Astrocyte of the cerebellum (primary cell): ENCODE measurements around the gene CCRL2.

Experiments
- DNase-seq: peaks from one replicate; pipeline ENCODE4 v3.0.0-alpha.2; 2011; ENCODE audit warnings: low read depth
- H3K4me3 ChIP-seq: 2 replicates; pipeline ENCODE4 v1.5.1; 2011; ENCODE audit warnings: mild to moderate bottlenecking, low read depth, low read length, moderate library complexity
- in situ Hi-C: cut with HindIII; loops from 2 replicates; pipeline ENCODE4 v1.10.0; 2017; ENCODE audit warnings: low sequenced_read_pairs
- TF ChIP-seq, protein P1 (sequence below): IDR thresholded peaks from 2 replicates; pipeline ENCODE4 v1.5.1; 2012; ENCODE audit warnings: low read length, low read depth, moderate library complexity, mild to moderate bottlenecking; ENCODE audit errors: missing control alignments

Gene CCRL2

DNA sequence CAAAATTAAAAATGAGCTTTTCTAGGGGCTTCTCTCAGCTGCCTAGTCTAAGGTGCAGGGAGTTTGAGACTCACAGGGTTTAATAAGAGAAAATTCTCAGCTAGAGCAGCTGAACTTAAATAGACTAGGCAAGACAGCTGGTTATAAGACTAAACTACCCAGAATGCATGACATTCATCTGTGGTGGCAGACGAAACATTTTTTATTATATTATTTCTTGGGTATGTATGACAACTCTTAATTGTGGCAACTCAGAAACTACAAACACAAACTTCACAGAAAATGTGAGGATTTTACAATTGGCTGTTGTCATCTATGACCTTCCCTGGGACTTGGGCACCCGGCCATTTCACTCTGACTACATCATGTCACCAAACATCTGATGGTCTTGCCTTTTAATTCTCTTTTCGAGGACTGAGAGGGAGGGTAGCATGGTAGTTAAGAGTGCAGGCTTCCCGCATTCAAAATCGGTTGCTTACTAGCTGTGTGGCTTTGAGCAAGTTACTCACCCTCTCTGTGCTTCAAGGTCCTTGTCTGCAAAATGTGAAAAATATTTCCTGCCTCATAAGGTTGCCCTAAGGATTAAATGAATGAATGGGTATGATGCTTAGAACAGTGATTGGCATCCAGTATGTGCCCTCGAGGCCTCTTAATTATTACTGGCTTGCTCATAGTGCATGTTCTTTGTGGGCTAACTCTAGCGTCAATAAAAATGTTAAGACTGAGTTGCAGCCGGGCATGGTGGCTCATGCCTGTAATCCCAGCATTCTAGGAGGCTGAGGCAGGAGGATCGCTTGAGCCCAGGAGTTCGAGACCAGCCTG lies 35.3 kb upstream of the CCRL2 start:
- in situ Hi-C loops, result no loop called here

DNA sequence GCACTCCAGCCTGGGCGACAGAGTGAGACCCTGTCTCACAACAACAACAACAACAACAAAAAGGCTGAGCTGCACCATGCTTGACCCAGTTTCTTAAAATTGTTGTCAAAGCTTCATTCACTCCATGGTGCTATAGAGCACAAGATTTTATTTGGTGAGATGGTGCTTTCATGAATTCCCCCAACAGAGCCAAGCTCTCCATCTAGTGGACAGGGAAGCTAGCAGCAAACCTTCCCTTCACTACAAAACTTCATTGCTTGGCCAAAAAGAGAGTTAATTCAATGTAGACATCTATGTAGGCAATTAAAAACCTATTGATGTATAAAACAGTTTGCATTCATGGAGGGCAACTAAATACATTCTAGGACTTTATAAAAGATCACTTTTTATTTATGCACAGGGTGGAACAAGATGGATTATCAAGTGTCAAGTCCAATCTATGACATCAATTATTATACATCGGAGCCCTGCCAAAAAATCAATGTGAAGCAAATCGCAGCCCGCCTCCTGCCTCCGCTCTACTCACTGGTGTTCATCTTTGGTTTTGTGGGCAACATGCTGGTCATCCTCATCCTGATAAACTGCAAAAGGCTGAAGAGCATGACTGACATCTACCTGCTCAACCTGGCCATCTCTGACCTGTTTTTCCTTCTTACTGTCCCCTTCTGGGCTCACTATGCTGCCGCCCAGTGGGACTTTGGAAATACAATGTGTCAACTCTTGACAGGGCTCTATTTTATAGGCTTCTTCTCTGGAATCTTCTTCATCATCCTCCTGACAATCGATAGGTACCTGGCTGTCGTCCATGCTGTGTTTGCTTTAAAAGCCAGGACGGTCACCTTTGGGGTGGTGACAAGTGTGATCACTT lies 34.3 kb upstream of the CCRL2 start:
- H3K4me3 ChIP-seq, result no peak overlapping the region
- DNase-seq, result peak; percentile 1
- TF ChIP-seq, protein P1, sequence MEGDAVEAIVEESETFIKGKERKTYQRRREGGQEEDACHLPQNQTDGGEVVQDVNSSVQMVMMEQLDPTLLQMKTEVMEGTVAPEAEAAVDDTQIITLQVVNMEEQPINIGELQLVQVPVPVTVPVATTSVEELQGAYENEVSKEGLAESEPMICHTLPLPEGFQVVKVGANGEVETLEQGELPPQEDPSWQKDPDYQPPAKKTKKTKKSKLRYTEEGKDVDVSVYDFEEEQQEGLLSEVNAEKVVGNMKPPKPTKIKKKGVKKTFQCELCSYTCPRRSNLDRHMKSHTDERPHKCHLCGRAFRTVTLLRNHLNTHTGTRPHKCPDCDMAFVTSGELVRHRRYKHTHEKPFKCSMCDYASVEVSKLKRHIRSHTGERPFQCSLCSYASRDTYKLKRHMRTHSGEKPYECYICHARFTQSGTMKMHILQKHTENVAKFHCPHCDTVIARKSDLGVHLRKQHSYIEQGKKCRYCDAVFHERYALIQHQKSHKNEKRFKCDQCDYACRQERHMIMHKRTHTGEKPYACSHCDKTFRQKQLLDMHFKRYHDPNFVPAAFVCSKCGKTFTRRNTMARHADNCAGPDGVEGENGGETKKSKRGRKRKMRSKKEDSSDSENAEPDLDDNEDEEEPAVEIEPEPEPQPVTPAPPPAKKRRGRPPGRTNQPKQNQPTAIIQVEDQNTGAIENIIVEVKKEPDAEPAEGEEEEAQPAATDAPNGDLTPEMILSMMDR, result peak; percentile 62
- in situ Hi-C loops, result no loop called here

More for the DNA sequence above, 35.3 kb upstream of the CCRL2 start:
- H3K4me3 ChIP-seq, result no peak overlapping the region
- no peak for DNase-seq
- TF ChIP-seq, protein P1, result no peak

DNA sequence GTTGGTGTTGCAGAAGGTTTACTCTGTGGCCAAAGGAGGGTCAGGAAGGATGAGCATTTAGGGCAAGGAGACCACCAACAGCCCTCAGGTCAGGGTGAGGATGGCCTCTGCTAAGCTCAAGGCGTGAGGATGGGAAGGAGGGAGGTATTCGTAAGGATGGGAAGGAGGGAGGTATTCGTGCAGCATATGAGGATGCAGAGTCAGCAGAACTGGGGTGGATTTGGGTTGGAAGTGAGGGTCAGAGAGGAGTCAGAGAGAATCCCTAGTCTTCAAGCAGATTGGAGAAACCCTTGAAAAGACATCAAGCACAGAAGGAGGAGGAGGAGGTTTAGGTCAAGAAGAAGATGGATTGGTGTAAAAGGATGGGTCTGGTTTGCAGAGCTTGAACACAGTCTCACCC lies 32.3 kb upstream of the CCRL2 start:
- DNase-seq, result no peak
- in situ Hi-C loops, result no loop called here
- no peak overlapping the region for H3K4me3 ChIP-seq
- TF ChIP-seq, protein P1, result no peak

DNA sequence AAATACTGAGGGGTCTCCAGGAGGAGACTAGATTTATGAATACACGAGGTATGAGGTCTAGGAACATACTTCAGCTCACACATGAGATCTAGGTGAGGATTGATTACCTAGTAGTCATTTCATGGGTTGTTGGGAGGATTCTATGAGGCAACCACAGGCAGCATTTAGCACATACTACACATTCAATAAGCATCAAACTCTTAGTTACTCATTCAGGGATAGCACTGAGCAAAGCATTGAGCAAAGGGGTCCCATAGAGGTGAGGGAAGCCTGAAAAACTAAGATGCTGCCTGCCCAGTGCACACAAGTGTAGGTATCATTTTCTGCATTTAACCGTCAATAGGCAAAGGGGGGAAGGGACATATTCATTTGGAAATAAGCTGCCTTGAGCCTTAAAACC lies 31.8 kb upstream of the CCRL2 start:
- in situ Hi-C loops, result no loop called here
- TF ChIP-seq, protein P1, result no peak
- no peak for DNase-seq
- no peak overlapping the region for H3K4me3 ChIP-seq

DNA sequence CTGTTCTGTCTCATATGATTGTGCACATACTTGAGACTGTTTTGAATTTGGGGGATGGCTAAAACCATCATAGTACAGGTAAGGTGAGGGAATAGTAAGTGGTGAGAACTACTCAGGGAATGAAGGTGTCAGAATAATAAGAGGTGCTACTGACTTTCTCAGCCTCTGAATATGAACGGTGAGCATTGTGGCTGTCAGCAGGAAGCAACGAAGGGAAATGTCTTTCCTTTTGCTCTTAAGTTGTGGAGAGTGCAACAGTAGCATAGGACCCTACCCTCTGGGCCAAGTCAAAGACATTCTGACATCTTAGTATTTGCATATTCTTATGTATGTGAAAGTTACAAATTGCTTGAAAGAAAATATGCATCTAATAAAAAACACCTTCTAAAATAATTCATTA lies 31.2 kb upstream of the CCRL2 start:
- in situ Hi-C loops, result no loop called here
- no peak for DNase-seq
- H3K4me3 ChIP-seq, result no peak overlapping the region
- TF ChIP-seq, protein P1, result no peak

DNA sequence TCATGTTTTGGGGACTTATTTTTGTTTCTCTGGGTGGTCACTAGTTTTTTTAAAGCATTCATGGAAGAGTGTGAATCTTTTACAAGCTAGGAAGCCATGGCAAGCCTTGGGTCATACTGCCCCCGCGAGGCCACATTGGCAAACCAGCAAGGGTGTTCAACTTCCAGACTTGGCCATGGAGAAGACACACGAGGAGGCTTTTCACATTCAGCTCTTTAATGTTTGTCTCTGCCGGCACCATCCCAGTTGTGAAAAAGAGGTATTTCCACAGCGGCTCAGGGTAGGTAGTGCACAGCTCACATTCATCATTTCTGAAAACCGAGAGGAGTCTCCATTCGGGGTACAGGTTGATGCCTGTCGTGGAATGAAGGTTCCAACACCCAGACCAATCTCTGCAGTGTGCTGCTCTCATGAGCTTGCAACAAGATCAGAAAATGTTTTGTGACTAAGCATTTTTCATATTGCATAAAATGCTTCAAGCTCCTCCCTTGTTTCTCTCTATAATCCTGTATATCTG lies 28.6 kb upstream of the CCRL2 start:
- in situ Hi-C loops, result no loop called here
- peak; percentile 19 for DNase-seq
- no peak overlapping the region for H3K4me3 ChIP-seq
- TF ChIP-seq, protein P1, result peak; percentile 78
